Neural cell (in vitro differentiated cells): ENCODE measurements around the gene DCAF7. TPM values are rescaled to one million over a fixed set of nuclear protein-coding genes. Genes with fewer than 3 reads are reported as not detected.

Source experiments
- H2AFZ ChIP-seq: fragments of 200-600, 300-800 bp; sonication (generic), shearing (Covaris generic); 2 replicates; pipeline ENCODE4 v1.6.0; 2014; ENCODE audit warnings: low read depth, mild to moderate bottlenecking, antibody characterized with exemption, low read length, moderate library complexity
- H3F3A ChIP-seq: fragments of 200-600 bp; shearing (Covaris generic); 2 replicates; pipeline ENCODE4 v1.6.1; 2016; ENCODE audit warnings: mild to moderate bottlenecking, moderate library complexity, mixed read lengths, antibody characterized with exemption, low read length; ENCODE audit not compliant: insufficient read depth, poor library complexity, severe bottlenecking
- H3K27ac ChIP-seq: fragments of 200-600, 300-800 bp; sonication (generic), shearing (Covaris generic); 2 replicates; pipeline ENCODE4 v1.5.1; 2014; ENCODE audit warnings: mild to moderate bottlenecking, low read length, moderate library complexity
- H3K27me3 ChIP-seq: fragments of 300-800, 200-600 bp; sonication (generic), shearing (Covaris generic); 2 replicates; pipeline ENCODE4 v1.6.0; 2014; ENCODE audit warnings: mild to moderate bottlenecking, low read depth, low read length, moderate library complexity; ENCODE audit not compliant: insufficient read depth
- H3K36me3 ChIP-seq: fragments of 300-800, 200-600 bp; sonication (generic), shearing (Covaris generic); 2 replicates; pipeline ENCODE4 v1.5.1; 2014; ENCODE audit warnings: mild to moderate bottlenecking, antibody characterized with exemption, low read length, moderate library complexity; ENCODE audit not compliant: insufficient read depth
- H3K4me2 ChIP-seq: fragments of 300-800, 200-600 bp; sonication (generic), shearing (Covaris generic); 2 replicates; pipeline ENCODE4 v1.6.0; 2014; ENCODE audit warnings: mild to moderate bottlenecking, low read length
- H3K4me3 ChIP-seq: fragments of 300-800, 200-600 bp; sonication (generic), shearing (Covaris generic); 2 replicates; pipeline ENCODE4 v1.5.1; 2014; ENCODE audit warnings: mild to moderate bottlenecking, low read length, moderate library complexity
- H3K79me2 ChIP-seq: fragments of 200-600 bp; shearing (Covaris generic); replicated peaks from 2 replicates; pipeline ENCODE4 v1.6.0; 2014; ENCODE audit warnings: mild to moderate bottlenecking, low read length, moderate library complexity; ENCODE audit not compliant: insufficient read depth
- H3K9ac ChIP-seq: fragments of 300-800, 200-600 bp; sonication (generic), shearing (Covaris generic); 2 replicates; pipeline ENCODE4 v1.6.1; 2016; ENCODE audit warnings: mild to moderate bottlenecking, low read length, mixed read lengths
- H3K9me2 ChIP-seq: fragments of 200-600 bp; shearing (Covaris generic); 2 replicates; pipeline ENCODE4 v1.6.1; 2016; ENCODE audit warnings: mild to moderate bottlenecking, low read length, mixed read lengths; ENCODE audit not compliant: insufficient read depth
- H3K9me3 ChIP-seq: fragments of 200-600, 300-800 bp; sonication (generic), shearing (Covaris generic); 2 replicates; pipeline ENCODE4 v1.6.1; 2016; ENCODE audit warnings: mild to moderate bottlenecking, mixed run types, low read length, moderate library complexity, mixed read lengths
- H4K20me1 ChIP-seq: fragments of 200-600 bp; shearing (Covaris generic); 2 replicates; pipeline ENCODE4 v1.6.1; 2016; ENCODE audit warnings: mild to moderate bottlenecking, mixed run types; ENCODE audit not compliant: insufficient read depth
- CTCF ChIP-seq: fragments of 450-650 bp; IDR thresholded peaks from 2 replicates; pipeline ENCODE4 v1.5.1; 2014; ENCODE audit warnings: antibody characterized with exemption, mild to moderate bottlenecking, moderate library complexity; ENCODE audit not compliant: poor library complexity, severe bottlenecking
- EP300 ChIP-seq: fragments of 450-650 bp; conservative IDR thresholded peaks from 2 replicates; pipeline ENCODE4 v1.6.1; 2014; ENCODE audit warnings: antibody characterized with exemption, mild to moderate bottlenecking, moderate library complexity; ENCODE audit not compliant: poor library complexity, severe bottlenecking
- EZH2 ChIP-seq: fragments of 200-600, 300-800 bp; shearing (Covaris generic), sonication (generic); IDR thresholded peaks from 2 replicates; pipeline ENCODE4 v1.6.1; 2014; ENCODE audit warnings: antibody characterized with exemption, low read length, borderline replicate concordance, mild to moderate bottlenecking; ENCODE audit not compliant: insufficient read depth, poor library complexity, severe bottlenecking
- MXI1 ChIP-seq: fragments of 450-650 bp; conservative IDR thresholded peaks from 2 replicates; pipeline ENCODE4 v1.6.1; 2014; ENCODE audit warnings: antibody characterized with exemption, mild to moderate bottlenecking; ENCODE audit not compliant: poor library complexity, severe bottlenecking
- POLR2AphosphoS5 ChIP-seq: IDR thresholded peaks from 2 replicates; pipeline ENCODE4 v1.6.1; 2012
- RAD21 ChIP-seq: fragments of 450-650 bp; conservative IDR thresholded peaks from 2 replicates; pipeline ENCODE4 v1.6.1; 2014; ENCODE audit warnings: antibody characterized with exemption, mild to moderate bottlenecking, moderate library complexity
- REST ChIP-seq: IDR thresholded peaks from 2 replicates; pipeline ENCODE4 v1.6.1; 2012; ENCODE audit warnings: borderline replicate concordance
- SMC3 ChIP-seq: fragments of 450-650 bp; conservative IDR thresholded peaks from 2 replicates; pipeline ENCODE4 v1.6.1; 2014; ENCODE audit warnings: antibody characterized with exemption, mild to moderate bottlenecking, moderate library complexity; ENCODE audit not compliant: poor library complexity
- TAF1 ChIP-seq: IDR thresholded peaks from 2 replicates; pipeline ENCODE4 v1.6.1; 2012; ENCODE audit warnings: low read depth
- polyA plus RNA-seq: library from polyadenylated mRNA; depleted of rRNA; stranded (reverse); fragments of >200 nt; gene quantifications from 2 replicates; pipeline ENCODE4 v1.2.3, GENCODE V29; 2014

The DCAF7 gene
- polyA plus RNA-seq, 1 donor from 2014 or later = 35.3 TPM

- Histone ChIP-seq H3K36me3 (no peaks in the 10 kb centered on the region), H3K27me3 (peaks cover 31% of the 10 kb centered on the region), H3K27ac (no peak overlapping the region), H3K9me2 (no peaks in the 10 kb centered on the region), H3K79me2 (no peaks in the 10 kb centered on the region), H2AFZ (no peak overlapping the region), H3K4me2 (no peak overlapping the region), H3K4me3 (no peak overlapping the region), H3K9me3 (no peaks in the 10 kb centered on the region), H3F3A (no peaks in the 10 kb centered on the region), H4K20me1 (no peaks in the 10 kb centered on the region), H3K9ac (no peak overlapping the region)
- TF ChIP-seq EP300 (no peak), RAD21 (no peak), SMC3 (no peak), TAF1 (no peak), POLR2AphosphoS5 (no peak), EZH2 (no peak), MXI1 (no peak), REST (no peak), CTCF (no peak)
Observed at GRCh38 chr17:63519116-63519881, 31.0 kb upstream of the DCAF7 start.

DNA sequence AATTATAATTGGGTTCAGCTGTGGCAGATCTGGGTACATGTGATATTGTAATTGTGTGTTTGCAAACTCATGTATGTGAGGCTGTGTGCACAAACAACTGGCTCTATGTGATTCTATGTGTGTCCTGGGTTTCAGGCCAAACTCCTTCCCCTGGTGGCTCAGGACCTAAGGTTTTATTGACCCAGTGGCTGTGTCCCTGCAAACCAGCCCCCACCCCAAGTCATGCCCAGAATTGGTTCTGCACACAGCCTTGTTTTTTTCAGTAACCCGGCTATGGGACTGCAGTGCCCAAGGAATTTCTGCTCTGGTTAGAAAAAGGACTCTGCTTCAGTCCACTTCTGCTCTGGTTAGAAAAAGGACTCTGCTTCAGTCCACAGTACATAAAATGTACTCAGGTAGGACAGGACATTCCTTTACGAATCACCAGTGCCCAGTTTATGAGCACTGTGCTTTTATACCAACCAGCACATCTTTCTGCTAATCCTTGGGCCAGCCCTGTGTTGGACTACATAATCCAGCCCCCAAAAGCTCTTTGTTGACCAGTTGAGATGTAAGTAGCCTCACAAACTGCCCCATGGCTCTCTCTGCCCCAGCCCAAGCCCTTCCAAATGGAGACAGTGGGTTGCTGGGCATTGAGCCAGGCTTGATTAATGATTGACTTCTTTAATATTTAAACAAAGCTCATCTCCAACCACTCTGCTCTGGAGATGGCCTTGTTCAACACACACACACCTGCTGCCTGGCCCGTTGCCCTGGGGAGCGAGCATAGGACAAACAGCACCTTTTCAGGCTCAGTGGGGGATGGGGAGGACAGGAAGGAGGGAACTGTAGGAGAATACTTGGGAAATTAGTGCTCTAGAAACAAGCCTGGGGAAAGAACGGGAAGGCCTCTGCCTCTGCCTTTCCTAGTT lies 30.1 kb upstream of the DCAF7 start:
- TF ChIP-seq MXI1 (no peak), TAF1 (no peak), REST (no peak), EZH2 (no peak), POLR2AphosphoS5 (no peak), SMC3 (no peak), CTCF (no peak), EP300 (no peak), RAD21 (no peak)
- Histone ChIP-seq H3K9ac (no peak overlapping the region), H2AFZ (no peak overlapping the region), H3K79me2 (no peaks in the 10 kb centered on the region), H3K4me3 (no peak overlapping the region), H4K20me1 (no peaks in the 10 kb centered on the region), H3K4me2 (no peak overlapping the region), H3K27ac (no peak overlapping the region), H3F3A (no peaks in the 10 kb centered on the region), H3K27me3 (peaks cover 34% of the 10 kb centered on the region), H3K36me3 (no peaks in the 10 kb centered on the region), H3K9me2 (no peaks in the 10 kb centered on the region), H3K9me3 (no peaks in the 10 kb centered on the region)
